Naive thymus-derived CD4-positive, alpha-beta T cell (primary cell): ENCODE results near the gene SOX21. TPM values are rescaled to one million over a fixed set of nuclear protein-coding genes. Genes with fewer than 3 reads are reported as not detected.

ENCODE experiments used
- ATAC-seq: fragments of 150-1000 bp; cut with Tn5 transposase; 2 replicates; pipeline ENCODE4 v1.10.0; 2021; ENCODE audit warnings: mild to moderate bottlenecking, moderate library complexity
- CTCF ChIA-PET: fragments of 350-600 bp; sonication (Branson Sonifier 250); formaldehyde crosslinking; loops from one replicate; lab custom pipeline; 2021; ENCODE audit warnings: antibody characterized with exemption; lab: Charles Lee
- POLR2A ChIA-PET: fragments of 350-600 bp; sonication (Branson Sonifier 250); formaldehyde crosslinking; loops from one replicate; lab custom pipeline; 2021; ENCODE audit warnings: antibody characterized with exemption, inconsistent platforms; lab: Charles Lee
- DNase-seq, 9 donors: peaks; one replicate each; pipeline versions ENCODE4 v3.0.0 to v3.0.0-alpha.2; 2020 to 2022; ENCODE audit warnings: mixed read lengths in 1 of 9
- H3K27ac ChIP-seq: one replicate; pipeline ENCODE4 v1.7.0; 2013; ENCODE audit warnings: mild to moderate bottlenecking, low read depth, low read length, moderate library complexity
- H3K27me3 ChIP-seq, 2 donors: one replicate each; pipeline ENCODE4 v1.7.0; 2013; ENCODE audit warnings: low read length in 2 of 2, mild to moderate bottlenecking in 2 of 2, moderate library complexity in 2 of 2; ENCODE audit not compliant: control insufficient read depth in 2 of 2, insufficient read depth in 2 of 2
- H3K36me3 ChIP-seq, 3 experiments: 1 replicate in 2 of 3; 2 replicates in 1 of 3; pipeline ENCODE4 v1.7.0; 2013; ENCODE audit warnings: low read length in 3 of 3, mild to moderate bottlenecking in 3 of 3, moderate library complexity in 1 of 3; ENCODE audit not compliant: insufficient read depth in 3 of 3, control insufficient read depth in 2 of 3
- H3K4me1 ChIP-seq, 2 donors: one replicate each; pipeline ENCODE4 v1.7.0; 2013; ENCODE audit warnings: low read length in 2 of 2, mild to moderate bottlenecking in 2 of 2, moderate library complexity in 1 of 2; ENCODE audit not compliant: control insufficient read depth in 2 of 2, insufficient read depth in 2 of 2
- H3K4me3 ChIP-seq: 2 replicates; pipeline ENCODE4 v1.7.0; 2013; ENCODE audit warnings: mild to moderate bottlenecking, low read length
- H3K9me3 ChIP-seq, 3 experiments: 1 replicate in 2 of 3; 2 replicates in 1 of 3; pipeline ENCODE4 v1.7.0; 2013; ENCODE audit warnings: low read length in 3 of 3; ENCODE audit not compliant: control insufficient read depth in 2 of 3
- H3K27ac Mint-ChIP-seq, 9 donors: one replicate each; pipeline ENCODE4 v1.8.0; 2020 to 2022; ENCODE audit warnings: mixed read lengths in 9 of 9, mild to moderate bottlenecking in 8 of 9, moderate library complexity in 5 of 9, inconsistent platforms in 2 of 9
- H3K27me3 Mint-ChIP-seq, 5 donors: one replicate each; pipeline ENCODE4 v1.8.0; 2021 to 2022; ENCODE audit warnings: mixed read lengths in 5 of 5, mild to moderate bottlenecking in 1 of 5
- H3K36me3 Mint-ChIP-seq, 5 donors: one replicate each; pipeline ENCODE4 v1.8.0; 2020 to 2022; ENCODE audit warnings: mixed read lengths in 5 of 5, mild to moderate bottlenecking in 3 of 5, inconsistent platforms in 1 of 5
- H3K4me1 Mint-ChIP-seq, 7 donors: one replicate each; pipeline ENCODE4 v1.8.0; 2020 to 2022; ENCODE audit warnings: mixed read lengths in 7 of 7, mild to moderate bottlenecking in 3 of 7, inconsistent platforms in 1 of 7
- H3K4me3 Mint-ChIP-seq, 10 donors: one replicate each; pipeline ENCODE4 v1.8.0; 2020 to 2022; ENCODE audit warnings: mild to moderate bottlenecking in 10 of 10, mixed read lengths in 10 of 10, moderate library complexity in 6 of 10, inconsistent platforms in 2 of 10
- H3K9me3 Mint-ChIP-seq, 11 donors: one replicate each; pipeline ENCODE4 v1.8.0; 2020 to 2022; ENCODE audit warnings: mixed read lengths in 11 of 11, mild to moderate bottlenecking in 4 of 11, inconsistent platforms in 1 of 11, moderate library complexity in 1 of 11
- intact Hi-C, 2 donors: fragments of 100-400 bp; cut with micrococcal nuclease; formaldehyde crosslinking; loops; one replicate each; pipeline ENCODE4 v1.15.1; 2023
- polyA plus RNA-seq, 2 donors: library from polyadenylated mRNA; unstranded; fragments of 300-500 nt; fragmentation: Illumina TruSeq; gene quantifications; one replicate each; pipeline ENCODE4 v1.2.3, GENCODE V29; 2021
- total RNA-seq, 6 experiments: library from RNA in 5 of 6; stranded (reverse) in 5 of 6; gene quantifications; 1 replicate in 5 of 6; 2 replicates in 1 of 6; pipeline ENCODE4 v1.2.3 and lab custom pipeline; 2021 to 2026

SOX21 gene
- total and polyA plus RNA-seq, 7 experiments from 2014 or later = not detected

- H3K36me3 Mint-ChIP-seq = peaks cover 0 to 9% (median 4%) of the 10 kb centered on the region in 5 donors
- Histone ChIP-seq H3K4me3 (no peak overlapping the region), H3K27me3 (peaks cover 4 to 45% of the 10 kb centered on the region in 2 donors), H3K27ac (no peak overlapping the region), H3K9me3 (peaks cover 0 to 5% (median 0%) of the 10 kb centered on the region in 3 experiments), H3K36me3 (no peaks in the 10 kb centered on the region), H3K4me1 (no peaks in the 10 kb centered on the region)
- H3K4me1 Mint-ChIP-seq = peaks cover 10 to 43% (median 26%) of the 10 kb centered on the region in 7 donors
- POLR2A ChIA-PET = no interaction called here
- CTCF ChIA-PET = interaction anchor here (0.6 kb wide), 1 partner anchor 824 kb away, joined by 3 read pairs; no protein-coding TSS in a partner anchor
- no peak for ATAC-seq
- no peak overlapping the region for H3K4me3 Mint-ChIP-seq
- intact Hi-C loops = loop anchor here in 1 of 2 donors (5.0 to 10.0 kb wide), 2 partner anchors 261 to 1481 kb away; partner anchors contain the start of gene GPC6
- DNase-seq = no peak
- peak overlapping the region in 2 of 9 donors; percentile 25 to 43 for H3K27ac Mint-ChIP-seq
- peaks cover 84 to 95% (median 89%) of the 10 kb centered on the region in 5 donors for H3K27me3 Mint-ChIP-seq
- H3K9me3 Mint-ChIP-seq = peaks cover 0 to 51% (median 8%) of the 10 kb centered on the region in 11 donors
These were observed 6.1 kb downstream of the SOX21 start for GRCh38 chr13:94706101-94706842.

GRCh38 chr13:94705081-94706030 is 7.0 kb downstream of the SOX21 start:
- POLR2A ChIA-PET = no interaction called here
- Histone ChIP-seq H3K4me3 (no peak overlapping the region), H3K4me1 (no peaks in the 10 kb centered on the region), H3K27ac (no peak overlapping the region), H3K36me3 (no peaks in the 10 kb centered on the region), H3K9me3 (peaks cover 0 to 5% (median 0%) of the 10 kb centered on the region in 3 experiments), H3K27me3 (peaks cover 4 to 41% of the 10 kb centered on the region in 2 donors)
- ATAC-seq (no peak), DNase-seq (no peak)
- peaks cover 0 to 9% (median 4%) of the 10 kb centered on the region in 5 donors for H3K36me3 Mint-ChIP-seq
- no peak overlapping the region for H3K4me3 Mint-ChIP-seq
- peak overlapping the region in 2 of 9 donors; percentile 20 to 25 for H3K27ac Mint-ChIP-seq
- H3K4me1 Mint-ChIP-seq = peaks cover 10 to 38% (median 20%) of the 10 kb centered on the region in 7 donors
- H3K27me3 Mint-ChIP-seq = peaks cover 90 to 97% (median 94%) of the 10 kb centered on the region in 5 donors
- peaks cover 0 to 51% (median 8%) of the 10 kb centered on the region in 11 donors for H3K9me3 Mint-ChIP-seq
- intact Hi-C loops = loop anchor here in 1 of 2 donors (5.0 to 10.0 kb wide), 2 partner anchors 262 to 1481 kb away; partner anchors contain the start of gene GPC6
- CTCF ChIA-PET = no interaction called here

- Histone ChIP-seq H3K36me3 (no peaks in the 10 kb centered on the region), H3K4me3 (no peak overlapping the region), H3K9me3 (peaks cover 0 to 5% (median 0%) of the 10 kb centered on the region in 3 experiments), H3K27ac (no peak overlapping the region), H3K4me1 (no peaks in the 10 kb centered on the region), H3K27me3 (peaks cover 4 to 33% of the 10 kb centered on the region in 2 donors)
- Mint-ChIP-seq H3K4me1 (peaks cover 8 to 32% (median 15%) of the 10 kb centered on the region in 7 donors), H3K27ac (peak overlapping the region in 1 of 9 donors; percentile 8), H3K4me3 (no peak overlapping the region), H3K27me3 (peaks cover 93 to 99% (median 95%) of the 10 kb centered on the region in 5 donors), H3K9me3 (peaks cover 0 to 54% (median 8%) of the 10 kb centered on the region in 11 donors), H3K36me3 (peaks cover 0 to 16% (median 4%) of the 10 kb centered on the region in 5 donors)
- ChIA-PET POLR2A (no interaction called here), CTCF (no interaction called here)
- ATAC-seq (no peak), DNase-seq (no peak)
- intact Hi-C loops = loop anchor here in 1 of 2 donors (5.0 to 10.0 kb wide), 2 partner anchors 263 to 1480 kb away; partner anchors contain the start of gene GPC6
These were observed 7.8 kb downstream of the SOX21 start for GRCh38 chr13:94704377-94705080.

- Mint-ChIP-seq H3K4me3 (peak overlapping the region in 1 of 10 donors; percentile 29), H3K9me3 (peaks cover 0 to 48% (median 6%) of the 10 kb centered on the region in 11 donors), H3K4me1 (peaks cover 8 to 30% (median 12%) of the 10 kb centered on the region in 7 donors), H3K27ac (peak overlapping the region in 1 of 9 donors; percentile 70), H3K27me3 (peaks cover 92 to 98% (median 95%) of the 10 kb centered on the region in 5 donors), H3K36me3 (peaks cover 0 to 17% (median 4%) of the 10 kb centered on the region in 5 donors)
- Histone ChIP-seq H3K36me3 (no peaks in the 10 kb centered on the region), H3K27ac (no peak overlapping the region), H3K9me3 (peaks cover 0 to 5% (median 0%) of the 10 kb centered on the region in 3 experiments), H3K4me1 (no peaks in the 10 kb centered on the region), H3K27me3 (peaks cover 4 to 26% of the 10 kb centered on the region in 2 donors), H3K4me3 (no peak overlapping the region)
- ATAC-seq (no peak), DNase-seq (no peak)
- CTCF ChIA-PET = no interaction called here
- intact Hi-C loops = loop anchor here in 1 of 2 donors (10.0 kb wide), 1 partner anchor 1479 kb away; the partner anchor contains the start of gene GPC6
- POLR2A ChIA-PET = no interaction called here
These were observed 8.5 kb downstream of the SOX21 start for GRCh38 chr13:94703721-94704314.

- Histone ChIP-seq H3K9me3 (peaks cover 0 to 3% (median 0%) of the 10 kb centered on the region in 3 experiments), H3K36me3 (no peaks in the 10 kb centered on the region), H3K27ac (no peak overlapping the region), H3K27me3 (peaks cover 4 to 25% of the 10 kb centered on the region in 2 donors), H3K4me3 (no peak overlapping the region), H3K4me1 (no peaks in the 10 kb centered on the region)
- H3K27me3 Mint-ChIP-seq = peaks cover 91 to 98% (median 95%) of the 10 kb centered on the region in 5 donors
- ChIA-PET CTCF (no interaction called here), POLR2A (no interaction called here)
- H3K9me3 Mint-ChIP-seq = peaks cover 0 to 47% (median 6%) of the 10 kb centered on the region in 11 donors
- peaks cover 0 to 17% (median 2%) of the 10 kb centered on the region in 5 donors for H3K36me3 Mint-ChIP-seq
- no peak for ATAC-seq
- peak overlapping the region in 1 of 9 donors; percentile 70 for H3K27ac Mint-ChIP-seq
- no peak for DNase-seq
- intact Hi-C loops = loop anchor here in 1 of 2 donors (10.0 kb wide), 1 partner anchor 1478 kb away; the partner anchor contains the start of gene GPC6
- peak overlapping the region in 1 of 10 donors; percentile 29 for H3K4me3 Mint-ChIP-seq
- H3K4me1 Mint-ChIP-seq = peaks cover 7 to 24% (median 10%) of the 10 kb centered on the region in 7 donors
These were observed 9.1 kb downstream of the SOX21 start for GRCh38 chr13:94703271-94703670.
